Measurements from ENCODE around the gene BTF3L4.
"Not testable (repeated sequence)": the region's sequence is repeated elsewhere in the genome, so short reads cannot be mapped to it uniquely, and the experiment has no call there.

The BTF3L4 gene

DNA sequence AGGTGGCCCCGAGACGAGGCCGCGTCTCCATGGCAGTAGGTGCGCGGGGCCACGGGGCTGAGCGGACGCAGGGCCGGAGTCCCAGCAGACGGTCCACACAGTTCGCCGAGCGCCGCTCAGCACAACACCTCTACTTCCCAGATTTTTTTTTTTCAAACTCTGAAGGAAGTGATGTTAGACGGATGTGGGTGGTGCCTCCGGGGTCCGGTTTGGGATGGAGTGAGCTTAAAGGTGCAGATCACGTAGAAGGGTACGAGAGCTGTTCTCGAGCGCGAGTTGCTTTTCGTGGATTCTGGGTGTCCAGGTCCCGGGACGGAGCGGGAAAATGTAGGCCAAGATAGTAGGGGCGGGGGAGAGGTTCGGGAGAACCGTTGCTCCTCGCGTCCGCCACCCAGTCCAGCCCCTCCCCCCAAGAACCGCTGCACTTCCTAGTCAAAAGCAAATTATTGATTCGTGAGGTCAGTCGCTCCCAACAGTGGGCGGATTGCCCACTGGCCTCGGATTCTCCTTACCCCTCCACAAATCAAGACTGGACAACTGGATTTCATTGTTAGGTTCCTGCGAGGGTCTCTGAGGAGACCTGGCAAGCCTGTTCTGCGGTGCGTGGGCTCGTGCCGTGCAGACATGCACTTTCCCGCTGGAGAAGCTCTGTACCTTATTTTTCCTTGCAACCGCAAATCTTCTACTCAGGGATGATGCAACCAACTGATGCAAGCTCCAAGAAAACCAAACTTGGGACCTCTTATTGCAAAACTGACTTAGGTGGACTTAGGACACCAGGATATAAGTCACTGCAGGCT is 829 bp upstream of the BTF3L4 start, which contains the start of gene TXNDC12:
Gene TXNDC12, minus strand, starts transcription at position 126 of the 800 bp plus-strand sequence. Its CDS starts 95 bp downstream, at position 31.
- peak; percentile 37 to 66 for DNase-seq (ENCODE audit: extremely low read depth in 1 of 2, low read depth in 1 of 2)

DNA sequence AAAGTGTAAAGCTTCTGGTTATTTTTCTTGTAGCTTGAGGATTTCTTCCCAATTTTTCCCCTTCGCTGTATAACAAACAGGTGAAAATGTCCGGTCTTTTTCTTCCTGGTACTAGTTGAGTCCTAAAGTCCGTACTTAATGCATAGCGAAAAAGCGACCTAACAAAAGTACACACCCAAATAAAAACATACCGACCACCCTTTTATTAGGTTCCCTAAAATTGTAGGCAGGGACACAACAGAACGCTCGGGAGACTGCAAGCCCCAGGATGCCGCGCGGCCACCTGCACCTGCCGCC is 281 bp upstream of the BTF3L4 start:
- DNase-seq (ENCODE audit: extremely low read depth in 1 of 2, low read depth in 1 of 2) = no peak

DNA sequence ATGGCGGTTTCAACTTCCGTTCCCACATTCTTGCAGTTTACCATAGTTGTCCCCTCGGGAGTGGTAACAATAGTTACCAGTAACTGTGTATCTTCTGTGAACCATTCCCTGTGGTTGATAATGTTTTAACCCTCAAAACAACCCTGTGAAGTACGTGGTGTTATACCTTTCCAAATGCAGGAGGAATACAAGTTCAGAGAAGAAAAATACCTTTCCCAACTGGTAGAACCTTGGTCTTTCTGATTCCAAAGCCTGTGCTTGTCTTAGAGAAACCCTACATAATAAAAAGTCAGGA is 789 bp downstream of the BTF3L4 start:
- DNase-seq (ENCODE audit: extremely low read depth in 1 of 2, low read depth in 1 of 2) = no peak

DNA sequence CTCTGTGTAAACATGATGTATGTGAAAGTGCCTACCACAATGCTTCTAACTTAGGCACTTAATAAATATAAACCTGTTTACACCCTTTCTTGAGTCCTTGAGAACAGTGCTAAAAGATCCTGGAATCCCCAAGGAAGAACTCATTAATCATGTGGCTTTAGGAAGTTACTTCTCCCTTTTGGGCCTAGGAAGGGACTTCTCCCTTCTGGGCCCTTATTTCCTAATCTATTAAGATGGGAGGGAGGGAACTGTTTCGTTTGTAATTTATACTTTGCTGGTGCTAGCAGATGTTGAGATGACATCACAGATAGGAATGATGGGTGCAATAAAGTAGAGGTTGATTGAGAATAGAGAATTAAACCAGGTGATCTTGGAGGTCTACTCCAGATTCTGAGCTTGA is 1.2 kb downstream of the BTF3L4 start:
- DNase-seq (ENCODE audit: extremely low read depth in 1 of 2, low read depth in 1 of 2) = no peak

DNA sequence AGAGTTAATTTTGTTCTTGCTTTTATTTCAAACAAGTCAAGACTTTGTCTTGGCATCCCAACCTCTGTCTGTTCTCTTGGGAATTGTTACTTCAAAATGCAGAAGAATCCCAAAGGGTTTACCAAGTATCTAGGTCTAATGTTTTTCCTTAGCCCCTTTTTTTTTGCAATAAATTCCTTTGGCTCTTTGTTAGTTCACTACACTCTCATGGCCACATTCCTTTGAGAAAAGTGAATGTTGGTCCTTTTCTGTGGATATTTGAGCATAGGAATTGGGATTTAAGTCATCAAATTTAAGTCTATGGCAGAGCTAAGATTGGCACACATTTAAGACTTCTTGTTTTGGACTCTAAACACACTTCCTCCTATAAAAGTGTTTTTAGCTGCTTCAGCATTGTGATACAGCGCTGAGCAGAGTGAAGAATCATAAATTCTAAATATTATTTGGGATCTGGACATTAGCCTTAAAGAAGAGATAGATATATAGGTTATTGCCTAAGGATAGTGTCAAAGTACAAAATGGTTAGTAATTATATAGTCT is 1.9 kb downstream of the BTF3L4 start:
- no peak for DNase-seq (ENCODE audit: extremely low read depth in 1 of 2, low read depth in 1 of 2)

DNA sequence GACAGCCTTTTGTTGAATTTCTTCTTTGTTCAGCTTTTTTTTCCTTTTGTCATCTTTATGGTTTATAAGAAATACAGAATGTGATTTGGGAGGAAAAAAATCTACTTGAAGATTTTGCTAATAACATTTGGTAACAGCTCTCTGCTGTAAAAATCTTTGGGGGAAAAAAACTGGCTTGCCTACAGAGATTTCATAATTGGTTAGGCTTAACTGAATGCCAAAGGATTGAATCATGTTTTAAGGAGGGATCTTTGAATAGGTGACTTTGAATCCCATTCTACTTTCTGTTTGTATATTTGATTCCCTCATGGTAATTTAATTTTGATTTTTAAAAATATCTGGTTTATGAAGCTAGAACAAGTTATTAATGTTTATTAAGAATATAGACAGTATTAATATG is 3.2 kb downstream of the BTF3L4 start:
- no peak for DNase-seq (ENCODE audit: extremely low read depth in 1 of 2, low read depth in 1 of 2)

DNA sequence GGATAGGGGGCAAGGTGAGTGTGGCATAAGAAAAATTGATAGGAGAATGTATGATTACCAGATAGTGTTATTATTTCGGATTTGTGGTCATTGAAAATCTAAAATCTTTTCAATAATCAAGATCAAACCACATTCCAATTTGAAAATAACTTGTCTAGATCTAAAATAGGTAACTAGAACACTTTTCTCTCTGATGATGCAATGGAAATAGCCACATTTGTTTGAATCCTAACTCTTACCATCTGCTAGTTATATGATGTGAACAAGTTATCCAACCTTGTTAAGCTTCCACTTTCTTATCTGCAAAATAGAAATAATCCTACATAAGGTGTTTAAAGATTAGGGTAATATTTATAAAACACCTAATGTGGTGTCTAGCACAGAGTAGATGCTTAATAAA is 3.8 kb downstream of the BTF3L4 start:
- no peak for DNase-seq (ENCODE audit: extremely low read depth in 1 of 2, low read depth in 1 of 2)

DNA sequence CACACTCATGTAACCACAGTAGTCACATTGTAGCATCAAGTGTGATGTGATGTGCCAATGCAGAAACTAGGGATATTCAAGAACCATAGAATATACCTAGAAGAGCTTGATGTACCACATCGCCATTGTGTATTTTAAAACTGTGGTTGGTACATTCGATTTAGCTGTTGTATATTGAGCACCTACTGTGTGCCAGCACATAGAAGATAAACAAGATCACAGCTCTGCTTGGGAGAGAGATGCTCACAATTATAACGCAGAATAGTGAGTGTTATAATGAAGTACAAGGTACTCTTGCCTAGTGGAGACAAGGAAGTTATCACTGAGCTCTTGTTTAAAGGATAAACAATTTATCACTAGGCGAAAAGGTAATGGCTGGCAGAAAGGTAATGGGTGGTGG is 4.7 kb downstream of the BTF3L4 start:
- no peak for DNase-seq (ENCODE audit: extremely low read depth in 1 of 2, low read depth in 1 of 2)

DNA sequence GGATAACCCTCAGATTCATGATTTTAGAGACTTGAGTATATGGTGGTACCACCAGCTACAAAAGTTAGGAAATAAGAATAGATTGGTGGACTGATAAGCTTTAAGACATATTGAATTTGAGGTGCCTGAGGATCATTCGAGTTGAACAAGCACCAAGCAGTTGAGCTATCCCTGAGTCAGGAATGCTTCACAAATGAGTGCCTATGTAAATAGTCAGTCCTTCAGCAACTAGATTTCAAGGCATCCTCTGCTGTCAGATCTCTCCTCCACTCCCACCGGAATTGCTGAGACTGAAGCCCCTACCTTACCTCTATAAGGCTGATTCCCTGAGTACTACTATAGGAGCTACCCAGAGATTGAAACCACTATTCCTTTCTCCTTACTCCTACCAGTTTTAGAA is 7.1 kb downstream of the BTF3L4 start:
- DNase-seq (ENCODE audit: extremely low read depth in 1 of 2, low read depth in 1 of 2) = no peak

DNA sequence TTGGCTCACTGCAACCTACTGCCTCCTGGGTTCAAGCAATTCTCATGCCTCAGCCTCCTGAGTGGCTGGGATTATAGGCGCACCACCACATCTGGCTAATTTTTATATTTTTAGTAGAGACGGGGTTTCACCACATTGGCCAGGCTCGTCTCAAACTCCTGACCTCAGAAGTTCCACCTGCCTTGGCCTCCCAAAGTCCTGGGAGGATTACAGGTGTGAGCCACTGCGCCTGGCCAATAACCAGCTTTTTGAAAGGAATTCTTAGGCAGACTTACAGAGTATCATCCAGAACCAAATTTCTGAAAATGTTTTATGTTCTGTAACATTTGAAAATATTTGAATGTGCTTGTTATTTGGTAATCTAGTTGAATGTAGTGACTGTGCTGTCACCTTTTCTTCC is 14.6 kb downstream of the BTF3L4 start:
- no peak for DNase-seq (ENCODE audit: extremely low read depth in 1 of 2, low read depth in 1 of 2)

DNA sequence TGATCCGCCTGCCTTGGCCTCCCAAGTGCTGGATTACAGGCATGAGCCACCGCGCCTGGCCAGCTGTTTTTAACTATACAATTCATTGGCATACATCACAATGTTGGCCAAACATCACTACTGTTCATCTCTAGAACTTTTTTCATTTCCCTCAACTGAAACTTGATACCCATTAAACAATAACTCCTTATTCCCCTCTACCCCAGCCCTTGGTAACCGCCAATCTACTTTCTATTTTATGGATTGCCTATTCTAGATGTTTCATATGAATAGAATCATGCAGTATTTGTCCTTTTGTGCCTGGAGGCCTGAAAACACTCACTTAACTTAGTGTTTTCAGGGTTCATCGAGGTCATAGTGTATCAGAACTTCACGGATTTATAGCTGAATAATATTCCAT is 16.2 kb downstream of the BTF3L4 start:
- no peak for DNase-seq (ENCODE audit: extremely low read depth in 1 of 2, low read depth in 1 of 2)

DNA sequence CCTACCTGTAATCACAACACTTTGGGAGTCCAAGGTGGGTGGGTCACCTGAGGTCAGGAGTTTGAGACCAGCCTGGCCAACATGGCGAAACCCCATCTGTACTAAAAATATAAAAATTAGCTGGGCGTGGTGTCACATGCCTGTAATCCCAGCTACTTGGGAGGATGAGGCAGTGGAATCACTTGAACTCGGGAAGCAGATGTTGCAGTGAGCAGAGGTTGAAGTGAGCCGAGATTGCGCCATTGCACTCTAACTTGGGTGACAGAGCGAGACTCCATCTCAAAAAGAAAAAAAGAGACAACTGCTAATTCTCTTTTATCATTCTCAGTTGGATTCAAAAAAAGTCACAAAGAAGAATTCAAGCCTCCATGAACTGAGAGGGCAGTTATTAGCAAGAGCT is 21.2 kb downstream of the BTF3L4 start:
- DNase-seq (ENCODE audit: extremely low read depth in 1 of 2, low read depth in 1 of 2) = not testable (repeated sequence)

DNA sequence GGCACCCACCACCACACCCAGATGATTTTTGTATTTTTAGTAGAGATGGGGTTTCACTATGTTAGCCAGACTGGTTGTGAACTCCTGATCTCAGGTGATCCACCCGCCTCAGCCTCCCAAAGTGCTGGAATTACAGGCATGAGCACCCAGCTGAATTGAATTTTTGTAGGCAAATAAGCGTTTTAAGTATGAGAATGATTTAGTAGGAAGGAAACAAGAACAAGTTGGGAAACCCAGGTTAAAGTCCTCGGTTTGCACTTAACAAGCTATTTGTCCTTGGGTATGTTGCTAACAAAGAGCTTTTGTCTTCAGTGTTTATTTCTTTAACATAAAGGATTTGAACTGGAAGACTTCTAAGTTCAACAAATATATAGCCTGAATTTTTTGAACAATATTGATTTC is 23.9 kb downstream of the BTF3L4 start:
- DNase-seq (ENCODE audit: extremely low read depth in 1 of 2, low read depth in 1 of 2) = no peak

DNA sequence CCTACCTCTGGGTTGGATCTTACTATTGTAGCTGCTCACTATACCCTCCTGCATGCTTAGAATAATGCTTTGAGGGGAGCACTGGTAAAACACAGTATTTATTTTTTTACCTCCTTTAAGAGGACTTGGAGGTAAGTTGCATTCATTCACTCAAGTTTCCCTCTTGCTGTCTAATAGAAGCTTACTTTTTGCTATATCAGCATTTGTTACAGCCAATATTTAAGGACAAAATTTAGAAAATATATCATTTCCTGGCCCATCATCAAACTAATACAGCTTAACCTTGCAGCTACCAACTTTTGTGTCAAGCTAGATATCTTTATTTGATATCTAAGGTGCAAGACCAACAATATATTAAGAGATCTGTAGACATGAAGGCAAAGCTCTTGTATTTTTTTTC is 31.8 kb downstream of the BTF3L4 start:
- not testable (repeated sequence) for DNase-seq (ENCODE audit: extremely low read depth in 1 of 2, low read depth in 1 of 2)

DNA sequence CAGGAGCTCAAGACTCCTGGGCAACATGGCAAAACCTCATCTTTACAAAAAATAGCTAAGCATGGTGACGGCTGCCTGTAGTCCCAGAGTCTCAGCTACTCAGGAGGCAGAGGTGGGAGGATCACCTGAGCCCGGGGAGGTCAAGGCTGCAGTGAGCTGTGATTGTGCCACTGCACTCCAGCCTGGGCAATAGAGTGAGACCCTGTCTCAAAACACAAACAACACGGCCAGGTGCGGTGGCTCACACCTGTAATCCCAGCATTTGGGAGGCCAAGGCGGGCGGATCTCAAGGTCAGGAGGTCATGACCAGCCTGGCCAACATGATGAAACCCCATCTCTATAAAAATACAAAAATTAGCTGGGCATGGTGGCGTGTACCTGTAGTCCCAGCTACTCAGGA is 38.2 kb downstream of the BTF3L4 start:
- DNase-seq (ENCODE audit: extremely low read depth in 1 of 2, low read depth in 1 of 2) = not testable (repeated sequence)

DNA sequence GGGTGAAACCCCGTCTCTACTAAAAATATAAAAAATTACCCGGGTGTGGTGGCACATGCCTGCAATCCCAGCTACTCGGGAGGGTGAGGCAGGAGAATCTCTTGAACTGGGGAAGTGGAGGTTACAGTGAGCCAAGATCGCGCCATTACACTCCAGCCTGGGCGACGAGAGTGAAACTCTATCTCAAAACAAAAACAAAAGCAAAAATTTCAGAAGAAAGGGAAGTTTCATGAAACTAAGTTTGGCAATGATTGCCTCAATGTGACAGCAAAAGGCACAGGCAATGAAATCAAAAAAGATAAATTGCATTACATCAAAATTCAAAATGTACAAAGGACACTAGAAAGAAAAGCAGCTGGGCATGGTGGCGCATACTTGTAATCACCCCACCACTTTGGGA is 40.1 kb downstream of the BTF3L4 start:
- DNase-seq (ENCODE audit: extremely low read depth in 1 of 2, low read depth in 1 of 2) = no peak

DNA sequence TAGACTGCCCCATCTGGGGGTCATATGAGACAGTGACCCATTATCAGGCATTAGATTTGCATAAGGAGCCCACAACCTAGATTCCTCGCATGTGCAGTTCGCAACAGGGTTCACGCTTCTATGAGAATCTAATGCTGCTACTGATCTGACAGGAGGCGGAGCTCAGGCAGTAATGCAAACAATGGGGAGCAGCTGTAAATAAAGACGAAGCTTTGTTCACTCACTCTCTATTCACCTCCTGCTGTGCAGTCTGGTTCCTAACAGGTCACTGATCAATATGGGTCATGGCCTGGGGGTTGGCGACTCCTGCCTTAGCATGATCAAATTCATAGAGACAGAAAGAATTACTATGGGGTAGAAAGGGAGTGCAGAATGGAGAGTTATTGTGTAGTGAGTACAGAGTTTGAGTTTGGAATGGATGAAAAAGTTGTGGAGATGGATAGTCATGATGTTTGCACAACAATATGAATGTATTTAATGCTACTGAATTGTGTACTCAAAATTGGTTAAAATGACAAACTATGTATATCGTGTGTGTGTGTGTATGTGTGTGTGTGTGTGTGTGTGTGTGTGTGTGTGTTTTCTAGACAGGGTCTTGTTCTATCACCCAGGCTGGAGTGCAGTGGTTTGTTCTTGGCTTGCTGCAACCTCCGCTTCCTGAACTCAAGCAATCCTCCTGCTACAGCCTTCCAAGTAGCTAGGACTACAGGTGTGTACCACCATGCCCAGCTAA is 42.2 kb downstream of the BTF3L4 start:
- no peak for DNase-seq (ENCODE audit: extremely low read depth in 1 of 2, low read depth in 1 of 2)

DNA sequence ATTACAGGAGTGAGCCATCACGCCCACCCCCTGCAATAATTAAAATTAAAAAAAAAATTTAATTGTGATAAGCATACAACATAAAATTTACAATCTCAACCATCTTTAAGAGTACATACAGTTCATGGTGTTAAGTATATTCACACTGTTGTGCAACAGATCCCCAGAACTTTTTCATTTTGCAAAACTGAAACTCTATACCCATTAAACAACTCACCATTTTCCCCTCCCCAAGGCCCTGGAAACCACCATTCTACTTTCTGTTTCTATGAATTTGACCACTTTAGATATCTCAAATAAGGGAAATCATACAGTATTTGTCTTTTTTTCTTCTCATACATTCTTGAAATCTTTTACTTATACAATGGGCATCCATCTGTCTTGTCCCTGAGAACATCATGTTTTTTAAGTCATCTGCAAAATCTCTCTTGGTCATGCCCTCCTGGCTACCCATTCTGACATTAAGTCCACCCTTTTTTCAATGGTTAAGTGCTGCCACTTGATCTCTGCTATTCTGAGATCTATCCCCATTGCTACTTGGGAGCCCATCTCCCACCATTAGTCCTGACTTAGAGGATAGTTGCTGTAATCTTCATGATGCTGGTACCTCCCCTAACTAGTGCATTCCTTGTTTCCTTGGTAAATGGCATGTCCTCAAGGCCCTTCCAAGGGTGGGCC is 46.4 kb downstream of the BTF3L4 start:
- no peak for DNase-seq (ENCODE audit: extremely low read depth in 1 of 2, low read depth in 1 of 2)

DNA sequence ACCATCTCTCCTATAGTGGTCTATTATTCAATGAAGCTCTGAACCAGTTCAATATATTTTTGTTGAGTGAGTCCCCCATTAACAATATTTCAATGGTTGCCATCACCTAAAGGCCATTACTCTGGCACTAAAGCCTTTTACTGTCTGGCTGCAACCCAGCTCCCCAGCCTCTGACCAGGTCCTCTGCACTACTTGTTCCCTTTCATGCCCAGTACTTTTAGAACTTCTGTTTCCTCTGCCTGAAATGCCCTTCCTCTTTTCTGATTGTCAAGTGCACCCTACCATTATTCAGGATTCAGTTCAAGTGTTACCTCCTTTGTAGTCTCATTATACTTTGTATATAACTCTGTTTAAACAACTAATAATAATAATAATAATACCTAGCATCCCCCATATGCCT is 55.4 kb downstream of the BTF3L4 start:
- no peak for DNase-seq (ENCODE audit: extremely low read depth in 1 of 2, low read depth in 1 of 2)

DNA sequence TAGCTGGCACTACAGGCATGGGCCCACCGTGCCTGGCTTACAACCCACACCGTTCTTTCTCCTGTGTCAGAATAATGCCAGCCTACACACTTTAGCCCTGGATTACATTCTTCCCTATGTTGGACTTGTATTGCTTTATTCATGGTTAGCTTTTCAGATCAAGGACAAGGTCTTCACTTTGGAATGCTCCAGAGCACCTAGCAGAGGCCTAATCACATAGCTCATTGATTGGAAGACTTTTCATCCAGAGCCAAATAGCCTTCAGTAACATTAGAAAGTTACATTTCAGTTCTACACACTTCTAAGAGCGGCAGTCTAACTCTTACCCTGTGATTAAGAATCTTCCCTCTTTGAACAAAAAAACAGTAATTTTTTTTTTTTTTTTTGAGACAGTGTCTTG is 56.4 kb downstream of the BTF3L4 start:
- DNase-seq (ENCODE audit: extremely low read depth in 1 of 2, low read depth in 1 of 2) = no peak

DNA sequence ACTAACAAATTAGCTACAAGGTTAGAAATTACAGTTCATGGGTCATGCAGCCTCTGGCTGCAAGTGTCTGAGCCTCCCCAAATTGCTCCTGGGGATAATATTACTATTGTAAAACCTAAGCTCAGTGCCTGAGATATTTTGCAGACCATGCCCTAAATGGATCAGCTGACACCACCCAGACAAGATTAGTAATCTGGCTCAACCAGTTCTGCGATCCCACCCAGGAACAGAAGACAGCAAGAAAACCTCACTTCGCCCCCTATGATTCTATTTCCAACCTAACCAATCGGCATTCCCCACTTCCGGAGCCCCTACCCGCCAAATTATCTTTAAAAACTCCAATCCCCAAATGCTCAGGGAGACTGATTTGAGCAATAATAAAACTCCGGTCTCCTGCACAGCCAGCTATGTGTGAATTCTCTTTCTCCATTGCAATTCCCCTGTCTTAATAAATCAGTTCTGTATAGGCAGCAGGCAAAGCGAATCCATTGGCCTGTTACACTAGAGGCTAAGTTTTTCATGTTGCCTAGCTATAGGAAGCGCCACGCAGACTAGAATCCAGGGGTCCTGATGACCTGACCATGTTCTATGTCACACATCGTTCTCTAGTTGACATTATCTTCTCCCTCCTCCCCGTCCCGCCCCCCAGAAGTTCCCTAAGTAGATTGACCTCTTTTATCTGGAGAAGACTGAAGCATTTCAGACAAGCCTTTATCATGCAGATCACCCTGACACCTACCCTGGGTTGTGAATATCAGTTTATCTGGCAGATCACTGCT is 63.4 kb downstream of the BTF3L4 start:
- DNase-seq (ENCODE audit: extremely low read depth in 1 of 2, low read depth in 1 of 2) = no peak
